ENCODE measurements around the gene RNF121. TPM values are rescaled to one million over a fixed set of nuclear protein-coding genes. Genes with fewer than 3 reads are reported as not detected.
A peak's percentile ranks its signal among the peaks of the same experiment; 100 is the strongest.

Gene RNF121
- total RNA-seq, 1 experiment from 2014 or later = 27.8 TPM

DNA sequence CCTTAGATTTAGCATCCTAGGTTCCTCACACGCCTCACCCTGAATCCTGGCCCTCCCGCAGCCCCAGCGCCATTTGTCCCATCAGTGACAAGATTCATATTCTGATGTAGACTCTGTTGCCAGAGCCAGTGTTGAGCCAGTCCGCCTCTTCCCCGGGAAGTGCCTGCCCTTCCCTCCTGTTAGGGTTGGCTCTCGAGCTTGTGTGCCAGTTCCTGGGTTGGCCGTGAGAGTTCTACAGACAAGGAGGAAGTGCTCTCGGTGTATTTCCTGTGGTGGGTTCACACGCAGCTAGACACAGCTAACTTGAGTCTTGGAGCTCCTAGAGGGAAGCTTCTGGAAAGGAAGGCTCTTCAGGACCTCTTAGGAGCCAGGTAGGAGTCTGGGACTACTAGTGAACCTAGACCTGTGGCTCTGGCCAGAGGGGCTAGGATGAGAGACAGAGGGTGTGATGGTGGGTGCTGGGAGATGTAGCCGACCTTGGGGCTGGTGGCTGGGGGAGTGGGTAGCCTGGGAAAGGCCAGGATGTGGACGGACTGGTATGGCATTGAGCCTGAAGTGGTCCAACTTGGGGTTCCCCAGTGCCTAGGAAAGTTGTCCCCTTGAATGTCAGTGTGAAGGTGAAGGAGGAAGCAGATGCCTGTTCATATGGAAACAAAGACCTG is 69.9 kb downstream of the RNF121 start, which contains the start of gene IL18BP:
Gene IL18BP, plus strand, starts transcription at position 261 of the 662 bp plus-strand sequence. CDS start 1,076 bp downstream, outside the sequence.
- Mint-ChIP-seq H3K27ac (ENCODE audit: low read depth, unreplicated experiment) (peak within 1 kb of the TSS; percentile 13), H3K27me3 (ENCODE audit: insufficient read depth, unreplicated experiment) (no peaks in the 10 kb centered on the region), H3K9me3 (ENCODE audit: unreplicated experiment) (no peaks in the 10 kb centered on the region), H3K4me3 (ENCODE audit: unreplicated experiment) (no peak within 1 kb of the TSS), H3K36me3 (ENCODE audit: insufficient read depth, unreplicated experiment) (peaks cover 44% of the 10 kb centered on the region), H3K4me1 (ENCODE audit: insufficient read depth, unreplicated experiment) (peaks cover 5% of the 10 kb centered on the region)
- DNase-seq (ENCODE audit: unreplicated experiment) = no peak
- intact Hi-C loops (cut with micrococcal nuclease) = no loop called here
- ChIA-PET POLR2A (interaction anchor here (0.6 to 1.5 kb wide), 4 partner anchors 9 to 34 kb away, joined by 3 to 4 read pairs (median 4); no protein-coding TSS in a partner anchor), CTCF (interaction anchor here (0.5 to 5.9 kb wide), 4 partner anchors 9 to 432 kb away, joined by 3 to 28 read pairs (median 4); no protein-coding TSS in a partner anchor)
- no peak for TF ChIP-seq CTCF (IDR thresholded peaks at IDR 0.05; ENCODE audit: unreplicated experiment)
- no TSS peak for BruUV-seq (replicated peaks)

DNA sequence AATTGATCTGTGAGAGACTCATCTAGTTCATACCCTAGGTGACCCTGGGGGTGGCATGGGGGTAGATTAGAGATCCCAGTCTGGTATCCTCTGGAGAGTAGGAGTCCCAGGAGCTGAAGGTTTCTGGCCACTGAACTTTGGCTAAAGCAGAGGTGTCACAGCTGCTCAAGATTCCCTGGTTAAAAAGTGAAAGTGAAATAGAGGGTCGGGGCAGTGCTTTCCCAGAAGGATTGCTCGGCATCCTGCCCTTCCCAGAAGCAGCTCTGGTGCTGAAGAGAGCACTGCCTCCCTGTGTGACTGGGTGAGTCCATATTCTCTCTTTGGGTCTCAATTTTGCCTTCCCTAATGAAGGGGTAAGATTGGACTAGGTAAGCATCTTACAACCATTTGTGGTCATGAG is 70.5 kb downstream of the RNF121 start:
- Mint-ChIP-seq H3K36me3 (ENCODE audit: insufficient read depth, unreplicated experiment) (peaks cover 44% of the 10 kb centered on the region), H3K4me3 (ENCODE audit: unreplicated experiment) (no peak overlapping the region), H3K27ac (ENCODE audit: low read depth, unreplicated experiment) (no peak overlapping the region), H3K4me1 (ENCODE audit: insufficient read depth, unreplicated experiment) (peaks cover 5% of the 10 kb centered on the region), H3K9me3 (ENCODE audit: unreplicated experiment) (no peaks in the 10 kb centered on the region), H3K27me3 (ENCODE audit: insufficient read depth, unreplicated experiment) (no peaks in the 10 kb centered on the region)
- intact Hi-C loops (cut with micrococcal nuclease) = no loop called here
- no TSS peak for BruUV-seq (replicated peaks)
- no peak for DNase-seq (ENCODE audit: unreplicated experiment)
- ChIA-PET CTCF (interaction anchor here (0.5 to 5.9 kb wide), 3 partner anchors 9 to 220 kb away, joined by 3 to 28 read pairs (median 4); no protein-coding TSS in a partner anchor), POLR2A (interaction anchor here (1.0 to 1.5 kb wide), 3 partner anchors 9 to 14 kb away, joined by 4 to 5 read pairs (median 4); no protein-coding TSS in a partner anchor)
- no peak for TF ChIP-seq CTCF (IDR thresholded peaks at IDR 0.05; ENCODE audit: unreplicated experiment)

- no TSS peak for BruUV-seq (replicated peaks)
- ChIA-PET CTCF (interaction anchor here (0.7 kb wide), 1 partner anchor 23 kb away, joined by 4 read pairs; no protein-coding TSS in a partner anchor), POLR2A (interaction anchor here (0.7 to 1.5 kb wide), 4 partner anchors 8 to 32 kb away, joined by 3 to 5 read pairs (median 4); no protein-coding TSS in a partner anchor)
- peaks cover 44% of the 10 kb centered on the region for H3K36me3 Mint-ChIP-seq (ENCODE audit: insufficient read depth, unreplicated experiment)
- DNase-seq (ENCODE audit: unreplicated experiment) = no peak
- H3K4me1 Mint-ChIP-seq (ENCODE audit: insufficient read depth, unreplicated experiment) = peaks cover 5% of the 10 kb centered on the region
- TF ChIP-seq CTCF (IDR thresholded peaks at IDR 0.05; ENCODE audit: unreplicated experiment) = no peak
- intact Hi-C loops (cut with micrococcal nuclease) = no loop called here
- no peak overlapping the region for H3K27ac Mint-ChIP-seq (ENCODE audit: low read depth, unreplicated experiment)
- H3K9me3 Mint-ChIP-seq (ENCODE audit: unreplicated experiment) = no peaks in the 10 kb centered on the region
- H3K27me3 Mint-ChIP-seq (ENCODE audit: insufficient read depth, unreplicated experiment) = no peaks in the 10 kb centered on the region
- H3K4me3 Mint-ChIP-seq (ENCODE audit: unreplicated experiment) = no peak overlapping the region
Measured at GRCh38 chr11:71999798-72000197, 71.0 kb downstream of the RNF121 start.

DNA sequence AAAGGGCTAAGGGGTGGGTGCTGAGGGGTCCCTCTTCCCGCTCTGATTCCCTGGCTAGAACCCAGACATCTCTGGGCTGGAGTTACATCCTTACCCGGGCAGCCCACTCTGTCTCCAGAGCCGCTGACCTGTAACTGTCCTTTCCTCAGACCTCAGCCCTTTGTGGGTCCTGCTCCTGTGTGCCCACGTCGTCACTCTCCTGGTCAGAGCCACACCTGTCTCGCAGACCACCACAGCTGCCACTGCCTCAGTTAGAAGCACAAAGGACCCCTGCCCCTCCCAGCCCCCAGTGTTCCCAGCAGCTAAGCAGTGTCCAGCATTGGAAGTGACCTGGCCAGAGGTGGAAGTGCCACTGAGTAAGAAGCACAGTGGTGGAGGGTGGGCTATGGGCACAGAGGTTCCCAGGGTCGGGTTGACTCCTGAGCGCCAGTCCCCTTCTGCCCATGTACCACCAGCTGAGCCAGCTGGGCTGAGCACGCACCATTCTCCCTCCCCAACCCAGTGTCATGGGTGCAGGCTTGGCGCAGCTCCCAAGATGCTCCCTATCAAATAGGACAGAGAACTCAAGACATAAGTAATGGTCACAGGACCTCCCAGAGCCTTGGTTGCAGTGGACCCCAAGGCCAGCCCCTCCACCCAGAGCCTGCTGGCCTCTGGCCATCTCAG is 71.5 kb downstream of the RNF121 start:
- Mint-ChIP-seq H3K4me1 (ENCODE audit: insufficient read depth, unreplicated experiment) (peaks cover 5% of the 10 kb centered on the region), H3K4me3 (ENCODE audit: unreplicated experiment) (no peak overlapping the region), H3K36me3 (ENCODE audit: insufficient read depth, unreplicated experiment) (peaks cover 49% of the 10 kb centered on the region), H3K27me3 (ENCODE audit: insufficient read depth, unreplicated experiment) (no peaks in the 10 kb centered on the region), H3K9me3 (ENCODE audit: unreplicated experiment) (no peaks in the 10 kb centered on the region), H3K27ac (ENCODE audit: low read depth, unreplicated experiment) (no peak overlapping the region)
- POLR2A ChIA-PET = interaction anchor here (0.7 to 1.5 kb wide), 4 partner anchors 8 to 32 kb away, joined by 3 to 5 read pairs (median 4); no protein-coding TSS in a partner anchor
- TF ChIP-seq CTCF (IDR thresholded peaks at IDR 0.05; ENCODE audit: unreplicated experiment) = no peak
- no TSS peak for BruUV-seq (replicated peaks)
- CTCF ChIA-PET = interaction anchor here (0.6 to 1.6 kb wide), 3 partner anchors 13 to 91 kb away, joined by 4 to 6 read pairs (median 4); no protein-coding TSS in a partner anchor
- intact Hi-C loops (cut with micrococcal nuclease) = no loop called here
- DNase-seq (ENCODE audit: unreplicated experiment) = no peak
